Activated CD4-positive, alpha-beta memory T cell treated with anti-CD3 and anti-CD28 coated beads for 36 hours (primary cell): ENCODE measurements around the gene MAP2K3. TPM values are rescaled to one million over a fixed set of nuclear protein-coding genes. Genes with fewer than 3 reads are reported as not detected.
"Not testable (repeated sequence)": the region's sequence is repeated elsewhere in the genome, so short reads cannot be mapped to it uniquely, and the experiment has no call there.

ENCODE experiments used
- CTCF ChIA-PET: fragments of 350-600 bp; sonication (Branson Sonifier 250); formaldehyde crosslinking; loops from one replicate; lab custom pipeline; 2021; ENCODE audit warnings: antibody characterized with exemption, inconsistent platforms; lab: Charles Lee
- POLR2A ChIA-PET: fragments of 350-600 bp; sonication (Branson Sonifier 250); formaldehyde crosslinking; loops from one replicate; lab custom pipeline; 2021; ENCODE audit warnings: antibody characterized with exemption; lab: Charles Lee
- DNase-seq: peaks from one replicate; pipeline ENCODE4 v3.0.0-alpha.2; 2020
- H3K27ac Mint-ChIP-seq: one replicate; pipeline ENCODE4 v1.8.0; 2021; ENCODE audit warnings: mixed read lengths
- H3K27me3 Mint-ChIP-seq: one replicate; pipeline ENCODE4 v1.8.0; 2021; ENCODE audit warnings: mixed read lengths
- H3K36me3 Mint-ChIP-seq: one replicate; pipeline ENCODE4 v1.8.0; 2021; ENCODE audit warnings: mixed read lengths
- H3K4me1 Mint-ChIP-seq: one replicate; pipeline ENCODE4 v1.8.0; 2021; ENCODE audit warnings: low read depth, mixed read lengths
- H3K4me3 Mint-ChIP-seq: one replicate; pipeline ENCODE4 v1.8.0; 2021; ENCODE audit warnings: mild to moderate bottlenecking, mixed read lengths
- H3K9me3 Mint-ChIP-seq: one replicate; pipeline ENCODE4 v1.8.0; 2021; ENCODE audit warnings: mixed read lengths
- intact Hi-C: fragments of 100-400 bp; cut with micrococcal nuclease; formaldehyde crosslinking; loops from one replicate; pipeline ENCODE4 v1.15.1; 2023
- total RNA-seq, 2 experiments: library from RNA; stranded (reverse); gene quantifications; one replicate each; pipeline ENCODE4 v1.2.3, GENCODE V29; 2021

MAP2K3 gene
- total RNA-seq, 2 experiments from 2014 or later, result 132 to 134 TPM

GRCh38 chr17:21348926-21349261, 64.4 kb downstream of the MAP2K3 start:
- H3K4me3 Mint-ChIP-seq, H3K4me1 Mint-ChIP-seq, H3K27ac Mint-ChIP-seq, POLR2A ChIA-PET, H3K9me3 Mint-ChIP-seq, H3K36me3 Mint-ChIP-seq, intact Hi-C loops, CTCF ChIA-PET, DNase-seq, H3K27me3 Mint-ChIP-seq: not testable (repeated sequence)

- CTCF ChIA-PET, H3K27me3 Mint-ChIP-seq, H3K36me3 Mint-ChIP-seq, H3K4me3 Mint-ChIP-seq, POLR2A ChIA-PET, H3K9me3 Mint-ChIP-seq, H3K27ac Mint-ChIP-seq, intact Hi-C loops, H3K4me1 Mint-ChIP-seq, DNase-seq: not testable (repeated sequence)
Observed at GRCh38 chr17:21349358-21350050, 65.0 kb downstream of the MAP2K3 start.

- H3K4me1 Mint-ChIP-seq, H3K9me3 Mint-ChIP-seq, DNase-seq, H3K27me3 Mint-ChIP-seq, POLR2A ChIA-PET, H3K4me3 Mint-ChIP-seq, intact Hi-C loops, H3K36me3 Mint-ChIP-seq, CTCF ChIA-PET, H3K27ac Mint-ChIP-seq: not testable (repeated sequence)
Observed at GRCh38 chr17:21350495-21350894, 66.0 kb downstream of the MAP2K3 start.

- H3K36me3 Mint-ChIP-seq, result no peaks in the 10 kb centered on the region
- DNase-seq, result no peak
- intact Hi-C loops, result no loop called here
Observed at GRCh38 chr17:21351366-21352065, 67.0 kb downstream of the MAP2K3 start.

GRCh38 chr17:21352221-21352980, 67.9 kb downstream of the MAP2K3 start:
- ChIA-PET CTCF (no interaction called here), POLR2A (no interaction called here)
- Mint-ChIP-seq H3K27me3 (no peaks in the 10 kb centered on the region), H3K36me3 (no peaks in the 10 kb centered on the region), H3K4me1 (peaks cover 2% of the 10 kb centered on the region), H3K4me3 (no peak overlapping the region), H3K9me3 (no peaks in the 10 kb centered on the region), H3K27ac (no peak overlapping the region)
- intact Hi-C loops, result no loop called here
- DNase-seq, result no peak

More at GRCh38 chr17:21351366-21352065, 67.0 kb downstream of the MAP2K3 start:
- Mint-ChIP-seq H3K27me3 (no peaks in the 10 kb centered on the region), H3K27ac (no peak overlapping the region), H3K4me3 (no peak overlapping the region), H3K9me3 (no peaks in the 10 kb centered on the region), H3K4me1 (peaks cover 2% of the 10 kb centered on the region)
- ChIA-PET CTCF (no interaction called here), POLR2A (no interaction called here)

- Mint-ChIP-seq H3K27ac (no peak overlapping the region), H3K27me3 (no peaks in the 10 kb centered on the region), H3K9me3 (no peaks in the 10 kb centered on the region), H3K4me1 (peaks cover 2% of the 10 kb centered on the region), H3K36me3 (no peaks in the 10 kb centered on the region), H3K4me3 (no peak overlapping the region)
- no peak for DNase-seq
- CTCF ChIA-PET, result no interaction called here
- intact Hi-C loops, result no loop called here
- POLR2A ChIA-PET, result no interaction called here
Observed at GRCh38 chr17:21352981-21353265, 68.4 kb downstream of the MAP2K3 start.

GRCh38 chr17:21353326-21354010, 69.0 kb downstream of the MAP2K3 start:
- Mint-ChIP-seq H3K27ac (no peak overlapping the region), H3K27me3 (no peaks in the 10 kb centered on the region), H3K36me3 (no peaks in the 10 kb centered on the region), H3K4me3 (no peak overlapping the region), H3K4me1 (no peaks in the 10 kb centered on the region), H3K9me3 (no peaks in the 10 kb centered on the region)
- DNase-seq, result no peak
- ChIA-PET CTCF (no interaction called here), POLR2A (no interaction called here)
- intact Hi-C loops, result no loop called here

- H3K4me3 Mint-ChIP-seq, result no peak overlapping the region
- H3K4me1 Mint-ChIP-seq, result no peaks in the 10 kb centered on the region
- CTCF ChIA-PET, result no interaction called here
- H3K27me3 Mint-ChIP-seq, result no peaks in the 10 kb centered on the region
- no peaks in the 10 kb centered on the region for H3K36me3 Mint-ChIP-seq
- intact Hi-C loops, result no loop called here
- H3K9me3 Mint-ChIP-seq, result no peaks in the 10 kb centered on the region
- H3K27ac Mint-ChIP-seq, result no peak overlapping the region
- no peak for DNase-seq
- POLR2A ChIA-PET, result no interaction called here
Observed at GRCh38 chr17:21354796-21355385, 70.4 kb downstream of the MAP2K3 start.

- DNase-seq, result no peak
- intact Hi-C loops, result no loop called here
- no peak overlapping the region for H3K27ac Mint-ChIP-seq
- no peaks in the 10 kb centered on the region for H3K36me3 Mint-ChIP-seq
- no peaks in the 10 kb centered on the region for H3K4me1 Mint-ChIP-seq
- POLR2A ChIA-PET, result no interaction called here
- no peak overlapping the region for H3K4me3 Mint-ChIP-seq
- H3K9me3 Mint-ChIP-seq, result no peaks in the 10 kb centered on the region
- no peaks in the 10 kb centered on the region for H3K27me3 Mint-ChIP-seq
- CTCF ChIA-PET, result no interaction called here
Observed at GRCh38 chr17:21355586-21355985, 71.1 kb downstream of the MAP2K3 start.

GRCh38 chr17:21356537-21357127, 72.1 kb downstream of the MAP2K3 start:
- no peaks in the 10 kb centered on the region for H3K27me3 Mint-ChIP-seq
- H3K4me1 Mint-ChIP-seq, result no peaks in the 10 kb centered on the region
- ChIA-PET POLR2A (no interaction called here), CTCF (no interaction called here)
- H3K9me3 Mint-ChIP-seq, result no peaks in the 10 kb centered on the region
- H3K4me3 Mint-ChIP-seq, result no peak overlapping the region
- H3K27ac Mint-ChIP-seq, result no peak overlapping the region
- no peaks in the 10 kb centered on the region for H3K36me3 Mint-ChIP-seq
- intact Hi-C loops, result no loop called here
- no peak for DNase-seq

GRCh38 chr17:21357281-21357680, 72.8 kb downstream of the MAP2K3 start:
- Mint-ChIP-seq H3K27me3 (no peaks in the 10 kb centered on the region), H3K9me3 (no peaks in the 10 kb centered on the region), H3K27ac (no peak overlapping the region), H3K4me1 (no peaks in the 10 kb centered on the region), H3K4me3 (no peak overlapping the region), H3K36me3 (no peaks in the 10 kb centered on the region)
- DNase-seq, result no peak
- ChIA-PET POLR2A (no interaction called here), CTCF (interaction anchor here (1.2 kb wide), 1 partner anchor 11 kb away, joined by 3 read pairs; no protein-coding TSS in a partner anchor)
- intact Hi-C loops, result no loop called here
